A549 (cell line): ENCODE data around the gene MINDY4. TPM values are rescaled to one million over a fixed set of nuclear protein-coding genes. Genes with fewer than 3 reads are reported as not detected.

Experiments used
- ATAC-seq, 2 experiments: fragments of 200-7000 bp in 1 of 2; fragments of >200 bp in 1 of 2; cut with Nextera tagmentation in 1 of 2; cut with Tn5 transposase in 1 of 2; 3 replicates each; pipeline versions ENCODE4 v1.8.0 to v1.9.1; 2018 to 2020; ENCODE audit warnings: mild to moderate bottlenecking in 1 of 2, moderate library complexity in 1 of 2
- CTCF ChIA-PET: fragments of 300-600 bp; sonication (Branson Sonifier 250); formaldehyde crosslinking; extraction: SDS; loops from one replicate; lab custom pipeline; 2021; ENCODE audit warnings: antibody characterized with exemption, inconsistent platforms; lab: Yijun Ruan, JAX
- POLR2A ChIA-PET: fragments of 350-600 bp; formaldehyde crosslinking; extraction: SDS; loops from one replicate; lab custom pipeline; 2021; ENCODE audit warnings: antibody characterized with exemption, inconsistent platforms; lab: Yijun Ruan, JAX
- DNase-seq, 2 experiments: peaks; one replicate each; pipeline versions ENCODE4 v3.0.0 to v3.0.0-alpha.2; 2011 to 2016; ENCODE audit warnings: low read depth in 1 of 2, low spot score in 1 of 2
- FAIRE-seq: peaks from 2 replicates; lab custom pipeline; 2011; peaks lifted over from hg19 to GRCh38; lab: Jason Lieb, UNC
- H3K27ac ChIP-seq, 2 experiments: fragments of >200 bp; sonication (Bioruptor Twin); formaldehyde crosslinking; 3 replicates each; pipeline ENCODE4 v1.5.1; 2016 to 2017
- H3K4me1 ChIP-seq: fragments of >200 bp; sonication (Bioruptor Twin); formaldehyde crosslinking; 3 replicates; pipeline ENCODE4 v1.6.1; 2016
- H3K4me2 ChIP-seq: fragments of >200 bp; sonication (Bioruptor Twin); formaldehyde crosslinking; 3 replicates; pipeline ENCODE4 v1.6.1; 2016
- H3K4me3 ChIP-seq: fragments of >200 bp; sonication (Bioruptor Twin); formaldehyde crosslinking; 3 replicates; pipeline ENCODE4 v1.5.1; 2016
- H3K9me3 ChIP-seq: fragments of >200 bp; sonication (Bioruptor Twin); formaldehyde crosslinking; 3 replicates; pipeline ENCODE4 v1.6.1; 2016
- BCL3 ChIP-seq: fragments of >200 bp; sonication (Bioruptor Twin); formaldehyde crosslinking; IDR thresholded peaks from 3 replicates; pipeline ENCODE4 v1.6.1; 2016
- CBX8 ChIP-seq: fragments of 200-600 bp; sonication (generic); IDR thresholded peaks from 2 replicates; pipeline ENCODE4 v1.6.1; 2016
- CHD4 ChIP-seq: fragments of 200-600 bp; sonication (generic); IDR thresholded peaks from 2 replicates; pipeline ENCODE4 v1.6.1; 2016; ENCODE audit warnings: antibody characterized with exemption, mild to moderate bottlenecking, borderline replicate concordance
- FOSB ChIP-seq: fragments of 250-450 bp; sonication (Bioruptor Pico); IDR thresholded peaks from 2 replicates; pipeline ENCODE4 v1.5.0; 2020; ENCODE audit warnings: mild to moderate bottlenecking, moderate library complexity
- FOSL2 ChIP-seq, 2 experiments: fragments of 450-650 bp in 1 of 2; fragments of >200 bp in 1 of 2; sonication (Bioruptor Twin) in 1 of 2; formaldehyde crosslinking; IDR thresholded peaks; 2 replicates each; pipeline versions ENCODE4 v1.5.0 to v1.6.1; 2016 to 2020; ENCODE audit warnings: mild to moderate bottlenecking in 1 of 2, moderate library complexity in 1 of 2
- HES2 ChIP-seq: fragments of >200 bp; sonication (Bioruptor Twin); formaldehyde crosslinking; IDR thresholded peaks from 2 replicates; pipeline ENCODE4 v1.6.1; 2016
- MAZ ChIP-seq: fragments of 150-350 bp; IDR thresholded peaks from 2 replicates; pipeline ENCODE4 v1.6.1; 2014; ENCODE audit warnings: antibody characterized with exemption, low read depth, low read length, borderline replicate concordance
- NFE2L2 ChIP-seq: fragments of 150-350 bp; conservative IDR thresholded peaks from 2 replicates; pipeline ENCODE4 v1.6.1; 2014; ENCODE audit warnings: low read length
- PHF8 ChIP-seq: fragments of 200-600 bp; sonication (generic); IDR thresholded peaks from 2 replicates; pipeline ENCODE4 v1.6.1; 2016; ENCODE audit warnings: low read depth, mild to moderate bottlenecking, antibody characterized with exemption, moderate library complexity, borderline replicate concordance
- SMC3 ChIP-seq: fragments of >200 bp; sonication (Bioruptor Twin); formaldehyde crosslinking; IDR thresholded peaks from 3 replicates; pipeline ENCODE4 v1.6.1; 2018; ENCODE audit warnings: inconsistent platforms
- SREBF2 ChIP-seq: fragments of 450-650 bp; IDR thresholded peaks from 2 replicates; pipeline ENCODE4 v1.6.1; 2014; ENCODE audit warnings: mild to moderate bottlenecking, moderate library complexity
- TP53 ChIP-seq: fragments of 250-450 bp; sonication (Bioruptor Pico); IDR thresholded peaks from 2 replicates; pipeline ENCODE4 v1.5.0; 2021; ENCODE audit warnings: mild to moderate bottlenecking, moderate library complexity
- ZNF302 ChIP-seq: fragments of 250-450 bp; sonication (Bioruptor Pico); IDR thresholded peaks from 2 replicates; pipeline ENCODE4 v1.9.0; 2021; ENCODE audit warnings: inconsistent platforms, mild to moderate bottlenecking, moderate library complexity
- ZSCAN20 ChIP-seq: fragments of 250-450 bp; sonication (Bioruptor Pico); IDR thresholded peaks from 2 replicates; pipeline ENCODE4 v1.8.0; 2022; ENCODE audit warnings: mild to moderate bottlenecking, moderate library complexity
- WGBS: methylation state at CpG from one replicate; pipeline ENCODE4 v1.1.6; 2017; ENCODE audit errors: missing lambda C conversion rate; 5-methylcytosine and 5-hydroxymethylcytosine counted together
- polyA plus RNA-seq, 4 experiments: library from polyadenylated mRNA; depleted of rRNA in 3 of 4; stranded (reverse); fragments of >200 nt; fragmentation: RNase III in 1 of 4; extraction: RNeasy Plus Mini Kit Qiagen cat#74134 plus additional on column Dnase treatment in 1 of 4; gene quantifications; 2 replicates in 3 of 4; 3 replicates in 1 of 4; pipeline ENCODE4 v1.2.3, GENCODE V29; 2011 to 2017
- TF ChIP-seq, protein P1 (sequence below): IDR thresholded peaks from 2 replicates; pipeline ENCODE4 v1.6.1; 2012; ENCODE audit warnings: low read depth, borderline replicate concordance
- TF ChIP-seq, protein P2 (sequence below): IDR thresholded peaks from 2 replicates; pipeline ENCODE4 v1.6.1; 2012

Gene MINDY4
- polyA plus RNA-seq, 2 of the 4 experiments (the other 2 are of a cell fraction), result 1.8 to 3.6 TPM

- WGBS, result 21% methylated on average over 5 of the region's 5 CpGs
- ChIA-PET CTCF (interaction anchor here (1.4 to 2.9 kb wide), 3 partner anchors 12 to 71 kb away, joined by 3 to 17 read pairs (median 4); partner anchors contain the start of gene CRHR2), POLR2A (no interaction called here)
- Histone ChIP-seq H3K9me3 (no peaks in the 10 kb centered on the region), H3K27ac (no peak overlapping the region), H3K4me3 (no peak overlapping the region), H3K4me1 (no peaks in the 10 kb centered on the region), H3K4me2 (no peak overlapping the region)
- no peak for ATAC-seq
- no peak for DNase-seq
- no peak for TF ChIP-seq ZNF302 (CRISPR knock-in tag)
- TF ChIP-seq MAZ, result no peak
- TF ChIP-seq FOSL2 (IDR thresholded peaks at IDR 0.05), result no peak
- TF ChIP-seq FOSL2 (CRISPR knock-in tag; IDR thresholded peaks at IDR 0.05), result no peak
- TF ChIP-seq CHD4, result no peak
- no peak for TF ChIP-seq PHF8
- FAIRE-seq, result no peak
Observed at GRCh38 chr7:30752979-30753378, 18.2 kb upstream of the MINDY4 start.

DNA sequence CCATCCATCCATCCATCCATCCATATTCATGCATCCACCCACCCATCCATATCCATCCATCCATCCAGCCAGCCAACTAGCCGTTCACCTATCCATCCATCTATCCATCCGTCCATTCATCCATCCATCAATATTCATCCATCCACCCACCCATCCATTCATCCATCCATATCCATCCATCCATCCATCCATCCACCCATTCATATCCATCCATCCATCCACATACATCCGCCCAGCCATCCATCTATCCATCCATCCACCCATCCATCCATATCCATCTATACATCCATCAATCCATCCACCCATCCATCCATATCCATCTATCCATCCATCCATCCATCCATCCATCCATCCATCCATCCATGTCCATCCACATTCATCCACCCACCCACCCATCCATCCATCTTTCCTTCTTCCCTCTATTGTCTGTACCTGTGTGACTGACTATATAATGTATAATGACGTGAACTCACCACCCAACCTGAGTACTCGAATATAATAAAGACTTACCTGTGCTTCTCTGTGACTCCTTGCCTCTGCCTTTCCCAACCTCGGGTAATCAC is 16.8 kb upstream of the MINDY4 start:
- 47% methylated on average over 6 of the region's 6 CpGs for WGBS
- CTCF ChIA-PET, result interaction anchor here (0.7 to 2.9 kb wide), 2 partner anchors 9 to 14 kb away, joined by 3 to 17 read pairs; no protein-coding TSS in a partner anchor

DNA sequence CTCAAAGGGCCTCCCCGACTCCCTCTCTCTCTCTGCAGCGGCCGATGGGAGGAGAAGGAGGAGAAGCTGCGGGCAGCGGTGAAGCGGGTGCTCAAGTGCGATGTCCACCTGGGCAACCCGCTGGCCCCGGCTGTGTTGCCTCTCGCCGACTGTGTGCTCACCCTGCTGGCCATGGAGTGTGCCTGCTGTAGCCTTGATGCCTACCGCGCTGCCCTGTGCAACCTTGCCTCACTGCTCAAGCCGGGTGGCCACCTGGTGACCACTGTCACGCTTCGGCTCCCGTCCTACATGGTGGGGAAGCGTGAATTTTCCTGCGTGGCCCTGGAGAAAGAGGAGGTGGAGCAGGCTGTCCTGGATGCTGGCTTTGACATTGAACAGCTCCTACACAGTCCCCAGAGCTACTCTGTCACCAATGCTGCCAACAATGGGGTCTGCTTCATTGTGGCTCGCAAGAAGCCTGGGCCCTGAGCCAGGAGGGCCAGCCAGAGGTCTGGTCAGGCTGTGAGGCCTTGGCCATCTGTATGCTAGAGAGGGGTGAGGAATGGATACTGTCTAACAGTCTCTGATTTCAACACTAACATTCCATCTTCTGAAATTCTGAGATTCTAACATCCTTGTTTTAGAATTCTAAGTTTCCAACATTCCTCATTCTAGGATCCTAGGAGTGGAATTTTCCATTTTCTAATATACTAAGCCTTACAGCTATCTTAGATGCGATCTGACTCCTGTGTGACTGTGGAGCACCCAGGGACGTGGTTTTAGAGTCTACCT is 15.6 kb upstream of the MINDY4 start:
- Histone ChIP-seq H3K9me3 (no peaks in the 10 kb centered on the region), H3K27ac (no peak overlapping the region), H3K4me2 (no peak overlapping the region), H3K4me1 (no peaks in the 10 kb centered on the region), H3K4me3 (no peak overlapping the region)
- FAIRE-seq (no peak), ATAC-seq (peak in 1 of 2 experiments; percentile 61; a peak in 3 of 6 replicates), DNase-seq (no peak)
- CTCF ChIA-PET, result interaction anchor here (0.6 to 2.9 kb wide), 4 partner anchors 8 to 158 kb away, joined by 3 to 12 read pairs (median 3); no protein-coding TSS in a partner anchor
- no peak for TF ChIP-seq TP53 (CRISPR knock-in tag)
- no peak for TF ChIP-seq FOSB (CRISPR knock-in tag)
- TF ChIP-seq SMC3, result no peak
- TF ChIP-seq SREBF2, result no peak
- TF ChIP-seq NFE2L2, result no peak
- TF ChIP-seq BCL3, result no peak
- no peak for TF ChIP-seq ZSCAN20
- TF ChIP-seq CBX8, result no peak
- 68% methylated on average over 22 of the region's 22 CpGs for WGBS
- POLR2A ChIA-PET, result no interaction called here

More for the DNA sequence above, 16.8 kb upstream of the MINDY4 start:
- no peak overlapping the region for H3K4me3 ChIP-seq
- no peak for FAIRE-seq
- POLR2A ChIA-PET, result no interaction called here
- H3K27ac ChIP-seq, result no peak overlapping the region
- no peak for DNase-seq
- TF ChIP-seq, protein P1, sequence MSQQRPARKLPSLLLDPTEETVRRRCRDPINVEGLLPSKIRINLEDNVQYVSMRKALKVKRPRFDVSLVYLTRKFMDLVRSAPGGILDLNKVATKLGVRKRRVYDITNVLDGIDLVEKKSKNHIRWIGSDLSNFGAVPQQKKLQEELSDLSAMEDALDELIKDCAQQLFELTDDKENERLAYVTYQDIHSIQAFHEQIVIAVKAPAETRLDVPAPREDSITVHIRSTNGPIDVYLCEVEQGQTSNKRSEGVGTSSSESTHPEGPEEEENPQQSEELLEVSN, result no peak
- TF ChIP-seq HES2 (no peak), ZSCAN20 (no peak), ZNF302 (CRISPR knock-in tag) (no peak)
- TF ChIP-seq, protein P2, sequence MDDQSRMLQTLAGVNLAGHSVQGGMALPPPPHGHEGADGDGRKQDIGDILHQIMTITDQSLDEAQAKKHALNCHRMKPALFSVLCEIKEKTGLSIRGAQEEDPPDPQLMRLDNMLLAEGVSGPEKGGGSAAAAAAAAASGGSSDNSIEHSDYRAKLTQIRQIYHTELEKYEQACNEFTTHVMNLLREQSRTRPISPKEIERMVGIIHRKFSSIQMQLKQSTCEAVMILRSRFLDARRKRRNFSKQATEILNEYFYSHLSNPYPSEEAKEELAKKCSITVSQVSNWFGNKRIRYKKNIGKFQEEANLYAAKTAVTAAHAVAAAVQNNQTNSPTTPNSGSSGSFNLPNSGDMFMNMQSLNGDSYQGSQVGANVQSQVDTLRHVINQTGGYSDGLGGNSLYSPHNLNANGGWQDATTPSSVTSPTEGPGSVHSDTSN, result no peak
- H3K9me3 ChIP-seq, result no peaks in the 10 kb centered on the region
- H3K4me2 ChIP-seq, result no peak overlapping the region
- no peak for ATAC-seq
- no peaks in the 10 kb centered on the region for H3K4me1 ChIP-seq
